Lower leg skin (tissue), 4 donors: ENCODE data around the gene TUFT1. TPM values are rescaled to one million over a fixed set of nuclear protein-coding genes. Genes with fewer than 3 reads are reported as not detected.

Experiments used
- DNase-seq, 2 donors: peaks; one replicate each; pipeline ENCODE4 v3.0.0-alpha.2; 2019; ENCODE audit warnings: low spot score in 2 of 2
- H3K4me3 ChIP-seq: fragments of 200-600 bp; sonication (generic); 2 replicates; pipeline ENCODE4 v1.5.1; 2017; ENCODE audit warnings: mild to moderate bottlenecking, low read depth; ENCODE audit not compliant: poor library complexity, severe bottlenecking
- CTCF ChIP-seq, 3 donors: fragments of 450-650 bp; IDR thresholded peaks; one replicate each; pipeline ENCODE4 v1.5.1; 2016; ENCODE audit warnings: antibody characterized with exemption in 3 of 3, mild to moderate bottlenecking in 3 of 3, moderate library complexity in 2 of 3
- POLR2A ChIP-seq, 2 donors: fragments of 450-650 bp; IDR thresholded peaks; one replicate each; pipeline ENCODE4 v1.6.1; 2016 to 2017; ENCODE audit warnings: antibody characterized with exemption in 2 of 2, mild to moderate bottlenecking in 1 of 2, moderate library complexity in 1 of 2
- WGBS, 2 donors: methylation state at CpG; one replicate each; pipeline ENCODE4 v1.1.5; 2018; 5-methylcytosine and 5-hydroxymethylcytosine counted together
- intact Hi-C: fragments of 100-400 bp; cut with DNase I; formaldehyde crosslinking; loops from one replicate; pipeline ENCODE4 v1.15.0; 2023; ENCODE audit warnings: low total_unique reads
- total RNA-seq, 4 donors: library from RNA; depleted of rRNA; stranded (reverse); fragments of >200 nt; gene quantifications; one replicate each; pipeline ENCODE4 v1.1.0, GENCODE V29; 2016

Gene TUFT1
- total RNA-seq, 4 donors from 2014 or later, result 140 to 186 (median 161) TPM

GRCh38 chr1:151581921-151582320 lies 41.8 kb downstream of the TUFT1 start:
- intact Hi-C loops, result no loop called here

GRCh38 chr1:151583796-151584195 lies 43.7 kb downstream of the TUFT1 start:
- TF ChIP-seq POLR2A (IDR thresholded peaks at IDR 0.05) (no peak), CTCF (IDR thresholded peaks at IDR 0.05) (no peak)
- H3K4me3 ChIP-seq, result no peak overlapping the region
- no peak for DNase-seq
- intact Hi-C loops, result no loop called here
- 26 to 32% methylated on average over 2 of the region's 2 CpGs for WGBS, 2 donors

More at GRCh38 chr1:151581921-151582320, 41.8 kb downstream of the TUFT1 start:
- TF ChIP-seq CTCF (IDR thresholded peaks at IDR 0.05), result no peak
- no peak for TF ChIP-seq POLR2A (IDR thresholded peaks at IDR 0.05)
- no peak overlapping the region for H3K4me3 ChIP-seq
- WGBS, 2 donors, result 33% methylated on average over 1 of the region's 1 CpG
- no peak for DNase-seq

- 33 to 36% methylated on average over 6 of the region's 6 CpGs for WGBS, 2 donors
- no peak for TF ChIP-seq POLR2A (IDR thresholded peaks at IDR 0.05)
- intact Hi-C loops, result no loop called here
- DNase-seq, result peak; percentile 75 to 87
- no peak overlapping the region for H3K4me3 ChIP-seq
These were observed 44.2 kb downstream of the TUFT1 start for GRCh38 chr1:151584278-151584677.

- intact Hi-C loops, result no loop called here
- peak in 1 of 2 donors; percentile 39 for DNase-seq
- WGBS, 2 donors, result 30 to 38% methylated on average over 7 of the region's 7 CpGs
- no peak overlapping the region for H3K4me3 ChIP-seq
- TF ChIP-seq CTCF (IDR thresholded peaks at IDR 0.05) (no peak), POLR2A (IDR thresholded peaks at IDR 0.05) (no peak)
These were observed 44.7 kb downstream of the TUFT1 start for GRCh38 chr1:151584780-151585179.

GRCh38 chr1:151585622-151586021 lies 45.5 kb downstream of the TUFT1 start:
- no peak for TF ChIP-seq POLR2A (IDR thresholded peaks at IDR 0.05)
- TF ChIP-seq CTCF (IDR thresholded peaks at IDR 0.05), result no peak
- no peak for DNase-seq
- H3K4me3 ChIP-seq, result no peak overlapping the region
- intact Hi-C loops, result no loop called here
- WGBS, 2 donors, result 0 to 40% methylated on average over 1 of the region's 1 CpG

- intact Hi-C loops, result loop anchor here (10.0 kb wide), 1 partner anchor 144 kb away; no protein-coding TSS in a partner anchor
- TF ChIP-seq POLR2A (IDR thresholded peaks at IDR 0.05), result no peak
- TF ChIP-seq CTCF (IDR thresholded peaks at IDR 0.05), result no peak
- peak in 1 of 2 donors; percentile 10 for DNase-seq
- WGBS, 2 donors, result 89 to 96% methylated on average over 3 of the region's 3 CpGs
- no peak overlapping the region for H3K4me3 ChIP-seq
These were observed 50.9 kb downstream of the TUFT1 start for GRCh38 chr1:151590961-151591360.
